ENCODE results near the gene MFSD2A.
"Not testable (repeated sequence)": the region's sequence is repeated elsewhere in the genome, so short reads cannot be mapped to it uniquely, and the experiment has no call there.

The MFSD2A gene

DNA sequence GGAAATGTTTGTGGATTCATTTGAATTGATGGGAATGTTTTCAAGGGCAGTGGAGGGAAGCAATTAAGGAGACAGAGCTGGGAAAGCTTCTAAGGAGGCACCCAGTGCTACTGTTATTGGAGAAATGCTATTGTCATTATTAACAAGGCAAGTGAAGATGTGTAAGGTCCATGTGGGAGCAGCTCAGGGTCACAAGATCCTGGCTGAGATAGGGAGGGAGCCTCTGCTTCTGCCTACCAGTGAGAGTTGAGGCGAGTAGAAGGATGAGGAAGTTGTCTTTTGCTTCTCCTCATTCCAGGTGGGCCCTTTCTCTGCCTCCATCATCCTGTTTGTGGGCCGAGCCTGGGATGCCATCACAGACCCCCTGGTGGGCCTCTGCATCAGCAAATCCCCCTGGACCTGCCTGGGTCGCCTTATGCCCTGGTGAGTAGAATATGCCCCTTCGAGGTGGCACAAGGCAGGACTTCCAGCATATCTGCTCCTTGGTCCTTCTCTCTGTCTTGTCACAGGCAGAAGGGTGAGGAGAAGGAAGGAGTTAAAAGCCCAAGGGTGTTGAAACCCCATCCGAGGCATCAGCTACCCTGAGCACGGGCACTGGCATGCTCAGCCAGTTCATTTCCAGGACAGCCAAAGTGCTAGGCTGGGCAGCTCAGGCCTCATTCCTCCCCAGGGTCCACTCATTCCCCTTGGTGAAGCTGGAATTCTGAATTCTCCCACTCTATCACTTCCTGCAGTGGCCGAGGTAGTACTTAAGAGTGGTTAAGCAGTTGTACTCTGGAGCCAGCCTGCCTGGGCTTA, 3.7 kb downstream of the MFSD2A start:
- no peak overlapping the region for H3K56ac ChIP-seq (ENCODE audit: low read length)
- H2BK15ac ChIP-seq (replicated peaks; ENCODE audit: low read depth) = no peak overlapping the region
- H2AK5ac ChIP-seq (ENCODE audit: low read length) = no peak overlapping the region
- no peaks in the 10 kb centered on the region for H3K27me3 ChIP-seq (ENCODE audit: insufficient read depth, low read length, poor library complexity)
- no peak overlapping the region for H3K4me3 ChIP-seq (ENCODE audit: low read length)
- H3K79me1 ChIP-seq (ENCODE audit: low read length) = peaks cover 3% of the 10 kb centered on the region
- no peak overlapping the region for H3K9ac ChIP-seq (ENCODE audit: low read length)
- DNase-seq = no peak
- H4K5ac ChIP-seq (ENCODE audit: low read length) = no peak overlapping the region
- no peak overlapping the region for H3K4me2 ChIP-seq (ENCODE audit: low read length)
- no peak overlapping the region for H3K23ac ChIP-seq (ENCODE audit: low read length)
- H2BK120ac ChIP-seq (ENCODE audit: low read depth, low read length) = no peak overlapping the region
- WGBS (ENCODE audit: extremely low coverage, insufficient coverage, low lambda C conversion rate) = no CpG with 5 or more reads among the region's 7 CpGs
- H3K18ac ChIP-seq (ENCODE audit: low read length) = no peak overlapping the region
- no peak overlapping the region for H2BK5ac ChIP-seq (ENCODE audit: low read length)
- H3K27ac ChIP-seq (ENCODE audit: low read depth, low read length) = no peak overlapping the region
- H3K36me3 ChIP-seq (ENCODE audit: control insufficient read depth, insufficient read depth, low read length) = peaks cover 2% of the 10 kb centered on the region
- peaks cover 1% of the 10 kb centered on the region for H3K79me2 ChIP-seq (ENCODE audit: control insufficient read depth, insufficient read depth, low read length)
- H4K8ac ChIP-seq (ENCODE audit: low read depth, low read length) = no peak overlapping the region
- H3K4ac ChIP-seq (ENCODE audit: low read depth, low read length) = no peak overlapping the region
- peaks cover 3% of the 10 kb centered on the region for H3K4me1 ChIP-seq (ENCODE audit: control insufficient read depth, low read depth, low read length)

DNA sequence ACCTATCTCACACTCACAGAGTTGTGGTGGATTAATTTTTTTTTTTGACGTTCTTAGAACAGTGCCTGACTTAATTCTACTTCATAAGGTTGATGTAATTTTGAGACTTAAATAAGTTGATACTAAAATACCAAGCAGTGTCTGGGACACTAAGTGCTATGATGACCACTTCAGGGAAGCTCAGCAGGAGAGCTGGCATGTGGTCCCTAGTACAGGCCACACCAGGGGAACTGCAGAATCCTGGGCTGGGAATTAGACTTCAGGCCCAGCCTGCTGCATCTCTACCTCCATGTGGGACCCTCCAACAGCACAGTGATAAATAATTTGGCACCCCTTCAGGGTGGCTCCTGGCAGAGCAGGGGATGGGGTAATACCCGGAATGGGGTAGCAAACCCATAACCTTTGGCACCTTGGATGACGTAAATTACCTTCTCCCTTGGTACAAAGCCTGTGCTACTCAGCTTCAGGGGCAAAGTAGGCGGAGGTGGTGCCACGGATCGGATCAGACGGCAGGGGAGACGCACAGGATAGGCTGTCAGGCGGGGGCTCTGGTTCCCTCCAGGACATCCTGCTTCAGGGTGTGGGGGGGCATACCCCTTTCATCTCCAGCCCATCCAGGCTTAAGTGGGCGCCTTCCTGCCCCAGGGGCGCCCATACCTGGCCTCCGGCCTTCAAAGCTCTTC, 4.8 kb downstream of the MFSD2A start:
- no peak overlapping the region for H3K4ac ChIP-seq (ENCODE audit: low read depth, low read length)
- H2BK15ac ChIP-seq (replicated peaks; ENCODE audit: low read depth) = no peak overlapping the region
- H3K27me3 ChIP-seq (ENCODE audit: insufficient read depth, low read length, poor library complexity) = no peaks in the 10 kb centered on the region
- H3K27ac ChIP-seq (ENCODE audit: low read depth, low read length) = no peak overlapping the region
- no peak for DNase-seq
- peaks cover 2% of the 10 kb centered on the region for H3K36me3 ChIP-seq (ENCODE audit: control insufficient read depth, insufficient read depth, low read length)
- no peak overlapping the region for H4K8ac ChIP-seq (ENCODE audit: low read depth, low read length)
- H3K23ac ChIP-seq (ENCODE audit: low read length) = no peak overlapping the region
- H3K56ac ChIP-seq (ENCODE audit: low read length) = no peak overlapping the region
- H3K9ac ChIP-seq (ENCODE audit: low read length) = no peak overlapping the region
- H2AK5ac ChIP-seq (ENCODE audit: low read length) = no peak overlapping the region
- H4K5ac ChIP-seq (ENCODE audit: low read length) = no peak overlapping the region
- H2BK120ac ChIP-seq (ENCODE audit: low read depth, low read length) = no peak overlapping the region
- H3K79me2 ChIP-seq (ENCODE audit: control insufficient read depth, insufficient read depth, low read length) = peaks cover 1% of the 10 kb centered on the region
- WGBS (ENCODE audit: extremely low coverage, insufficient coverage, low lambda C conversion rate) = no CpG with 5 or more reads among the region's 12 CpGs
- H3K4me2 ChIP-seq (ENCODE audit: low read length) = no peak overlapping the region
- peaks cover 3% of the 10 kb centered on the region for H3K4me1 ChIP-seq (ENCODE audit: control insufficient read depth, low read depth, low read length)
- no peak overlapping the region for H2BK5ac ChIP-seq (ENCODE audit: low read length)
- peaks cover 3% of the 10 kb centered on the region for H3K79me1 ChIP-seq (ENCODE audit: low read length)
- H3K4me3 ChIP-seq (ENCODE audit: low read length) = no peak overlapping the region
- no peak overlapping the region for H3K18ac ChIP-seq (ENCODE audit: low read length)

- Histone ChIP-seq H3K79me1 (ENCODE audit: low read length) (peaks cover 3% of the 10 kb centered on the region), H3K36me3 (ENCODE audit: control insufficient read depth, insufficient read depth, low read length) (peaks cover 2% of the 10 kb centered on the region), H3K56ac (ENCODE audit: low read length) (no peak overlapping the region), H3K27ac (ENCODE audit: low read depth, low read length) (no peak overlapping the region), H3K18ac (ENCODE audit: low read length) (no peak overlapping the region), H2BK5ac (ENCODE audit: low read length) (no peak overlapping the region), H2BK15ac (replicated peaks; ENCODE audit: low read depth) (no peak overlapping the region), H3K27me3 (ENCODE audit: insufficient read depth, low read length, poor library complexity) (no peaks in the 10 kb centered on the region), H3K4me1 (ENCODE audit: control insufficient read depth, low read depth, low read length) (peaks cover 3% of the 10 kb centered on the region), H4K5ac (ENCODE audit: low read length) (no peak overlapping the region), H3K9ac (ENCODE audit: low read length) (no peak overlapping the region), H2AK5ac (ENCODE audit: low read length) (no peak overlapping the region), H3K4ac (ENCODE audit: low read depth, low read length) (no peak overlapping the region), H3K4me2 (ENCODE audit: low read length) (no peak overlapping the region), H3K23ac (ENCODE audit: low read length) (no peak overlapping the region), H4K8ac (ENCODE audit: low read depth, low read length) (no peak overlapping the region), H3K79me2 (ENCODE audit: control insufficient read depth, insufficient read depth, low read length) (peaks cover 1% of the 10 kb centered on the region), H3K4me3 (ENCODE audit: low read length) (no peak overlapping the region), H2BK120ac (ENCODE audit: low read depth, low read length) (no peak overlapping the region)
- DNase-seq = no peak
- WGBS (ENCODE audit: extremely low coverage, insufficient coverage, low lambda C conversion rate) = no CpG with 5 or more reads among the region's 13 CpGs
Observed at GRCh38 chr1:39960431-39960958, 5.5 kb downstream of the MFSD2A start.

DNA sequence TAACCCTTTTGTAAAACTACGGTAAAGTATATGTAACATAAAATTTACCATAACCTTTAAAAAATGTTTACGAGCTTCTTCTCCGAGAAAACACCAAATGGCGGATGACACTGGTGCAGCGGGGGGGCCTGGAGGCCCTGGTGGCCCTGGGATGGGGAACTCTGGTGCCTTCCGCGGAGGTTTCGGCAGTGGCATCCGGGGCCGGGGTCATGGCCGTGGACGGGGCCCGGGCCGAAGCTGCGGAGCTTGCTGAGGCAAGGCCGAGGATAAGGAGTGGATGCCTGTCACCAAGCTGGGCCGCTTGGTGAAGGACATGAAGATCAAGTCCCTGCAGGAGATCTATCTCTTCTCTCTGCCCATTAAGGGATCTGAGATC, 7.5 kb downstream of the MFSD2A start:
- Histone ChIP-seq H3K79me2 (ENCODE audit: control insufficient read depth, insufficient read depth, low read length) (no peaks in the 10 kb centered on the region), H3K4me3 (ENCODE audit: low read length) (no peak overlapping the region), H3K4ac (ENCODE audit: low read depth, low read length) (no peak overlapping the region), H2BK120ac (ENCODE audit: low read depth, low read length) (no peak overlapping the region), H3K4me1 (ENCODE audit: control insufficient read depth, low read depth, low read length) (no peaks in the 10 kb centered on the region), H3K18ac (ENCODE audit: low read length) (no peak overlapping the region), H3K56ac (ENCODE audit: low read length) (no peak overlapping the region), H4K8ac (ENCODE audit: low read depth, low read length) (no peak overlapping the region), H3K27ac (ENCODE audit: low read depth, low read length) (no peak overlapping the region), H2AK5ac (ENCODE audit: low read length) (no peak overlapping the region), H3K4me2 (ENCODE audit: low read length) (no peak overlapping the region), H3K9ac (ENCODE audit: low read length) (no peak overlapping the region), H2BK5ac (ENCODE audit: low read length) (no peak overlapping the region), H3K27me3 (ENCODE audit: insufficient read depth, low read length, poor library complexity) (no peaks in the 10 kb centered on the region), H3K23ac (ENCODE audit: low read length) (no peak overlapping the region), H4K5ac (ENCODE audit: low read length) (no peak overlapping the region), H2BK15ac (replicated peaks; ENCODE audit: low read depth) (no peak overlapping the region), H3K79me1 (ENCODE audit: low read length) (no peaks in the 10 kb centered on the region), H3K36me3 (ENCODE audit: control insufficient read depth, insufficient read depth, low read length) (peaks cover 5% of the 10 kb centered on the region)
- DNase-seq = no peak
- WGBS (ENCODE audit: extremely low coverage, insufficient coverage, low lambda C conversion rate) = no CpG with 5 or more reads among the region's 17 CpGs

GRCh38 chr1:39962964-39963363, 8.0 kb downstream of the MFSD2A start:
- H3K23ac ChIP-seq (ENCODE audit: low read length); H3K4ac ChIP-seq (ENCODE audit: low read depth, low read length); H3K36me3 ChIP-seq (ENCODE audit: control insufficient read depth, insufficient read depth, low read length); H2BK120ac ChIP-seq (ENCODE audit: low read depth, low read length); H3K79me1 ChIP-seq (ENCODE audit: low read length); H3K27me3 ChIP-seq (ENCODE audit: insufficient read depth, low read length, poor library complexity); H2BK15ac ChIP-seq (replicated peaks; ENCODE audit: low read depth); H2AK5ac ChIP-seq (ENCODE audit: low read length); H4K8ac ChIP-seq (ENCODE audit: low read depth, low read length); H2BK5ac ChIP-seq (ENCODE audit: low read length); H3K27ac ChIP-seq (ENCODE audit: low read depth, low read length); H3K4me1 ChIP-seq (ENCODE audit: control insufficient read depth, low read depth, low read length); H4K5ac ChIP-seq (ENCODE audit: low read length); H3K4me2 ChIP-seq (ENCODE audit: low read length); H3K4me3 ChIP-seq (ENCODE audit: low read length); H3K18ac ChIP-seq (ENCODE audit: low read length); H3K79me2 ChIP-seq (ENCODE audit: control insufficient read depth, insufficient read depth, low read length); H3K56ac ChIP-seq (ENCODE audit: low read length); DNase-seq; H3K9ac ChIP-seq (ENCODE audit: low read length): not testable (repeated sequence)
- WGBS (ENCODE audit: extremely low coverage, insufficient coverage, low lambda C conversion rate) = no CpG with 5 or more reads among the region's 13 CpGs
